ENCODE measurements around the gene CDKAL1. TPM values are rescaled to one million over a fixed set of nuclear protein-coding genes. Genes with fewer than 3 reads are reported as not detected.
"Not testable (repeated sequence)": the region's sequence is repeated elsewhere in the genome, so short reads cannot be mapped to it uniquely, and the experiment has no call there.

CDKAL1 gene
- total and polyA plus RNA-seq, 11 donors, result 3.2 to 14.3 (median 9.3) TPM

DNA sequence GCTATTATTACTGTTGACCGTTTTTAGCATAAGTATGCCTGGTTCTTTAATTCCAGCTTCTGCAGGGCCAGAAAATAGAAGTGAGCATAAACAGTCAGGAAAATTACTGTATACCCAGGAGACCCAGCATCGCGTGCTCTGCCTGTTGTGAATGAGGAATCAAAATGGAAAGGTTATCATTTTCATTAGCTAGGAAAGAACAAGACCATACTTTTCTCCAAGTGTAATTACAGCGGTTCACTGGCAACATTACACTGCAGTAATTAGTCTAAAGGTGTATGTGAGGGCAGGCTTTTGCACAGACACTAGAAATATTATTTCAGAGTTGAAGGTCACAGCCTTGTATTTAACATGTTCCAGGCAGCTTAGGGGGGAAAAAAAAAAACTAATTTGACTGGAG is 655.5 kb downstream of the CDKAL1 start:
- no peak for ATAC-seq
- Histone ChIP-seq H3K9me3 (peaks cover 0 to 3% (median 0%) of the 10 kb centered on the region in 12 donors), H3K4me3 (no peak overlapping the region), H3K27ac (no peak overlapping the region), H3K4me1 (peaks cover 0 to 13% (median 2%) of the 10 kb centered on the region in 12 donors), H3K36me3 (no peaks in the 10 kb centered on the region), H3K27me3 (no peaks in the 10 kb centered on the region)
- TF ChIP-seq, protein P1, sequence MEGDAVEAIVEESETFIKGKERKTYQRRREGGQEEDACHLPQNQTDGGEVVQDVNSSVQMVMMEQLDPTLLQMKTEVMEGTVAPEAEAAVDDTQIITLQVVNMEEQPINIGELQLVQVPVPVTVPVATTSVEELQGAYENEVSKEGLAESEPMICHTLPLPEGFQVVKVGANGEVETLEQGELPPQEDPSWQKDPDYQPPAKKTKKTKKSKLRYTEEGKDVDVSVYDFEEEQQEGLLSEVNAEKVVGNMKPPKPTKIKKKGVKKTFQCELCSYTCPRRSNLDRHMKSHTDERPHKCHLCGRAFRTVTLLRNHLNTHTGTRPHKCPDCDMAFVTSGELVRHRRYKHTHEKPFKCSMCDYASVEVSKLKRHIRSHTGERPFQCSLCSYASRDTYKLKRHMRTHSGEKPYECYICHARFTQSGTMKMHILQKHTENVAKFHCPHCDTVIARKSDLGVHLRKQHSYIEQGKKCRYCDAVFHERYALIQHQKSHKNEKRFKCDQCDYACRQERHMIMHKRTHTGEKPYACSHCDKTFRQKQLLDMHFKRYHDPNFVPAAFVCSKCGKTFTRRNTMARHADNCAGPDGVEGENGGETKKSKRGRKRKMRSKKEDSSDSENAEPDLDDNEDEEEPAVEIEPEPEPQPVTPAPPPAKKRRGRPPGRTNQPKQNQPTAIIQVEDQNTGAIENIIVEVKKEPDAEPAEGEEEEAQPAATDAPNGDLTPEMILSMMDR (IDR thresholded peaks at IDR 0.05), result no peak
- TF ChIP-seq POLR2A (IDR thresholded peaks at IDR 0.05), result no peak
- intact Hi-C loops (cut with DNase I), result no loop called here
- 72 to 81% (median 77%) methylated on average over 4 of the region's 4 CpGs for WGBS, 4 donors
- DNase-seq, result no peak

DNA sequence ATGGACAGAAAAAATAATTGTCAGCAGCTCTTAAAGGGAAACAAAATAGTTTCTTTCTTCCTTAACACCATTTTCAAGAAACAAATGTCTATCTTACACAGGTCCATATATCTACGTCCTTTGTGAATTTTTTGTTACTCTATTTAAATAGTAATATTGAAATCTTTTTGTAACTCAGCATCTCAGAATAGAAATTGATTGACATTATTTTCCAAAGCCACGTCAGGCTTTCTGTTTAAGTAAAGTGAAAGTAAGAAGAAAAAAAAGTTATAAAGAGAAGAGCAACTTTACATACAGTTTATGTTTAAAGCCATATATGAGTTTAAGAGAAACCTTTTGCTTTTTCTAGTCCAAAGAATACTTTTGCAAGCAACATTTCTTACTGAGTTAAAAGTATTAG is 656.4 kb downstream of the CDKAL1 start:
- no peak for DNase-seq
- Histone ChIP-seq H3K9me3 (peaks cover 0 to 3% (median 0%) of the 10 kb centered on the region in 12 donors), H3K4me3 (no peak overlapping the region), H3K27me3 (no peaks in the 10 kb centered on the region), H3K27ac (no peak overlapping the region), H3K4me1 (peaks cover 0 to 13% (median 2%) of the 10 kb centered on the region in 12 donors), H3K36me3 (no peaks in the 10 kb centered on the region)
- intact Hi-C loops (cut with DNase I), result no loop called here
- WGBS, 4 donors, result 83 to 89% (median 86%) methylated on average over 2 of the region's 2 CpGs
- no peak for ATAC-seq
- TF ChIP-seq POLR2A (IDR thresholded peaks at IDR 0.05), result no peak
- TF ChIP-seq, protein P1 (IDR thresholded peaks at IDR 0.05), result no peak

DNA sequence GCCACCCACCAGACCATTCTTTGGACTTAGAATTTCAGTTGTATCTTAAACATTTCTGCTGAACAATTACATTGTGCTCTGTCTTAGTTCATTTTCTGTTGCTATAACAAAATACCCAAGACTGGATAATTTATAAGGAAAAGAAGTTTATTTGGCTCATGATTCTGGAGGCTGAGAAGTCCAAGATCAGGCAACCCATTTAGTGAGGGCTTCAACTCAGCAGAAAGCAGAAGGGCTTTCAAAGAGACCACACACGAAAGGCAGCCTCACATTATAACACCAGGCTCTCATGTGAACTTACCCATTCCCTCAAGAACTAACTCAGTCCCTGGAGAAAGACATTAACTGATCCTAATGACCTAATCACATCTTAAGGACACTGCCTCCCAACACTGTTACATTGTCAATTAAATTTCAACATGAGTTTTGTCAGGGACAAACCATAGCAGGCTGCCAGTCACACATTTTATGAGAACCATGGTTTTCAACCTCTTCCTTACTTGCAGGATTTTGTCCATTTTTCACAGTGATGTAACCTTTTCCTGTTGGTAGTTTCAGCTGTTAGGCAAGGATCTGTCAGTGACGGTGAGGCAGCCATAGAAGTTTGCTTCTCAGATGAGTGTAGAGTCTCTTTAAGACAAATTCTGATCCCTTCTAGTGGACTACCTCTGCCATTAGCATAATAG is 659.7 kb downstream of the CDKAL1 start:
- no peak for DNase-seq
- H3K36me3 ChIP-seq, result no peaks in the 10 kb centered on the region
- no peak for ATAC-seq
- H3K4me3 ChIP-seq, result no peak overlapping the region
- no peak overlapping the region for H3K27ac ChIP-seq
- intact Hi-C loops (cut with DNase I), result no loop called here
- WGBS, 4 donors, result 90 to 98% (median 96%) methylated on average over 2 of the region's 2 CpGs
- peaks cover 0 to 8% (median 0%) of the 10 kb centered on the region in 12 donors for H3K4me1 ChIP-seq
- peaks cover 0 to 3% (median 0%) of the 10 kb centered on the region in 12 donors for H3K9me3 ChIP-seq
- no peak for TF ChIP-seq POLR2A (IDR thresholded peaks at IDR 0.05)
- TF ChIP-seq, protein P1 (IDR thresholded peaks at IDR 0.05), result no peak
- no peaks in the 10 kb centered on the region for H3K27me3 ChIP-seq

DNA sequence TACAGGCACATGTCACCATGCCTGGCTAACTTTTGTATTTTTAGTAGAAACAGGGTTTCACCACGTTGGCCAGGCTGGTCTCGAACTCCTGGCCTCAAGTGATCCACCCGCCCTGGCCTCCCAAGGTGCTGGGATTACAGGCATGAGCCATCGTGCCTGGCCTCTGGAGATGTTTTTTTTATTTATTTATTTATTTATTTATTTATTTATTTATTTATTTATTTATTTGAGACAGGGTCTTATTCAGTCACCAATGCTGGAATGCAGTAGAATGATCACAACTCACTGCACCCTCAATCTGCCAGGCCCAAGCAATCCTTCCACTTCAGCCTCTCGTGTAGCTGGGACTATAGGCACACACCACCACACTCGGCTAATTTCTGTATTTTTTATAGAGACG is 661.0 kb downstream of the CDKAL1 start:
- H3K4me3 ChIP-seq; H3K27ac ChIP-seq; intact Hi-C loops (cut with DNase I); H3K9me3 ChIP-seq; H3K27me3 ChIP-seq; DNase-seq; ATAC-seq; H3K36me3 ChIP-seq: not testable (repeated sequence)
- H3K4me1 ChIP-seq, result peaks cover 0 to 14% (median 2%) of the 10 kb centered on the region in 12 donors
- WGBS, 4 donors, result 90 to 98% (median 97%) methylated on average over 7 of the region's 7 CpGs
